Esophagus squamous epithelium (tissue), 4 donors: ENCODE results near the gene CIDEC.

Source experiments
- CTCF ChIP-seq, 6 experiments: fragments of 450-650 bp in 4 of 6; fragments of 200-600 bp in 2 of 6; sonication (generic) in 2 of 6; IDR thresholded peaks; one replicate each; pipeline ENCODE4 v1.5.1; 2016 to 2019; ENCODE audit warnings: antibody characterized with exemption in 6 of 6, mild to moderate bottlenecking in 4 of 6, moderate library complexity in 4 of 6
- POLR2A ChIP-seq, 4 donors: fragments of 450-650 bp; IDR thresholded peaks; one replicate each; pipeline ENCODE4 v1.6.1; 2017; ENCODE audit warnings: antibody characterized with exemption in 4 of 4, mild to moderate bottlenecking in 4 of 4, moderate library complexity in 3 of 4

- TF ChIP-seq CTCF (IDR thresholded peaks at IDR 0.05): no peak
- no peak for TF ChIP-seq POLR2A (IDR thresholded peaks at IDR 0.05)
Measured at GRCh38 chr3:9928158-9928557, 48.1 kb upstream of the CIDEC start.
